ENCODE results near the gene LGALS12.
"Not testable (repeated sequence)": the region's sequence is repeated elsewhere in the genome, so short reads cannot be mapped to it uniquely, and the experiment has no call there.

The LGALS12 gene

GRCh38 chr11:63516109-63516508 lies 10.2 kb downstream of the LGALS12 start:
- no peak for DNase-seq (ENCODE audit: low read depth)
- TF ChIP-seq, protein P1, sequence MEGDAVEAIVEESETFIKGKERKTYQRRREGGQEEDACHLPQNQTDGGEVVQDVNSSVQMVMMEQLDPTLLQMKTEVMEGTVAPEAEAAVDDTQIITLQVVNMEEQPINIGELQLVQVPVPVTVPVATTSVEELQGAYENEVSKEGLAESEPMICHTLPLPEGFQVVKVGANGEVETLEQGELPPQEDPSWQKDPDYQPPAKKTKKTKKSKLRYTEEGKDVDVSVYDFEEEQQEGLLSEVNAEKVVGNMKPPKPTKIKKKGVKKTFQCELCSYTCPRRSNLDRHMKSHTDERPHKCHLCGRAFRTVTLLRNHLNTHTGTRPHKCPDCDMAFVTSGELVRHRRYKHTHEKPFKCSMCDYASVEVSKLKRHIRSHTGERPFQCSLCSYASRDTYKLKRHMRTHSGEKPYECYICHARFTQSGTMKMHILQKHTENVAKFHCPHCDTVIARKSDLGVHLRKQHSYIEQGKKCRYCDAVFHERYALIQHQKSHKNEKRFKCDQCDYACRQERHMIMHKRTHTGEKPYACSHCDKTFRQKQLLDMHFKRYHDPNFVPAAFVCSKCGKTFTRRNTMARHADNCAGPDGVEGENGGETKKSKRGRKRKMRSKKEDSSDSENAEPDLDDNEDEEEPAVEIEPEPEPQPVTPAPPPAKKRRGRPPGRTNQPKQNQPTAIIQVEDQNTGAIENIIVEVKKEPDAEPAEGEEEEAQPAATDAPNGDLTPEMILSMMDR (IDR thresholded peaks at IDR 0.05; ENCODE audit: control insufficient read depth, insufficient read depth, low read depth, low read length, missing control alignments), result no peak
- no peak overlapping the region for H3K4me3 ChIP-seq (ENCODE audit: control insufficient read depth, low read depth, low read length)

DNA sequence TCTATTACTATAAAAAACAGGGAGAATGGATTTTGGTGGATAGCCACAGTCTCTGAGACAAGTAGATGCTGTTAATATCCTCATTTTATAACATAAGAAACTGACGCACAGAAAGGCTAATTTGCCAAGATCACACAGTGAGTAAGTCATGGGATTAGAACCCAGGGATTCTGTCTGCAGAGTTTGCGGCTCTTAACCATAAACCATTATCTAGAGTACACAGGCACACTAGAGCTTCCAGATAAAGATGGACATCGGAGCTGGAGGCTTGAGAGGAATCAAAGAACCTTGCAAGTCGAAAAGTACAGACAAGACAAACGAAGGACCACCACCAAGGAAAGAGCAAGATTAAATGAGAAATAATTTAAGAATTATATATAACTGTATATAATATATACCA lies 11.3 kb downstream of the LGALS12 start:
- DNase-seq (ENCODE audit: low read depth), result no peak
- H3K4me3 ChIP-seq (ENCODE audit: control insufficient read depth, low read depth, low read length), result no peak overlapping the region
- TF ChIP-seq, protein P1 (IDR thresholded peaks at IDR 0.05; ENCODE audit: control insufficient read depth, insufficient read depth, low read depth, low read length, missing control alignments), result no peak

GRCh38 chr11:63518548-63518947 lies 12.7 kb downstream of the LGALS12 start:
- TF ChIP-seq, protein P1 (IDR thresholded peaks at IDR 0.05; ENCODE audit: control insufficient read depth, insufficient read depth, low read depth, low read length, missing control alignments), result no peak
- no peak for DNase-seq (ENCODE audit: low read depth)
- no peak overlapping the region for H3K4me3 ChIP-seq (ENCODE audit: control insufficient read depth, low read depth, low read length)

GRCh38 chr11:63520606-63521170 lies 14.8 kb downstream of the LGALS12 start:
- TF ChIP-seq, protein P1 (IDR thresholded peaks at IDR 0.05; ENCODE audit: control insufficient read depth, insufficient read depth, low read depth, low read length, missing control alignments), result no peak
- H3K4me3 ChIP-seq (ENCODE audit: control insufficient read depth, low read depth, low read length), result no peak overlapping the region
- DNase-seq (ENCODE audit: low read depth), result no peak

- DNase-seq (ENCODE audit: low read depth), result no peak
- TF ChIP-seq, protein P1 (IDR thresholded peaks at IDR 0.05; ENCODE audit: control insufficient read depth, insufficient read depth, low read depth, low read length, missing control alignments), result no peak
- no peak overlapping the region for H3K4me3 ChIP-seq (ENCODE audit: control insufficient read depth, low read depth, low read length)
Observed at GRCh38 chr11:63521896-63522295, 16.0 kb downstream of the LGALS12 start.

DNA sequence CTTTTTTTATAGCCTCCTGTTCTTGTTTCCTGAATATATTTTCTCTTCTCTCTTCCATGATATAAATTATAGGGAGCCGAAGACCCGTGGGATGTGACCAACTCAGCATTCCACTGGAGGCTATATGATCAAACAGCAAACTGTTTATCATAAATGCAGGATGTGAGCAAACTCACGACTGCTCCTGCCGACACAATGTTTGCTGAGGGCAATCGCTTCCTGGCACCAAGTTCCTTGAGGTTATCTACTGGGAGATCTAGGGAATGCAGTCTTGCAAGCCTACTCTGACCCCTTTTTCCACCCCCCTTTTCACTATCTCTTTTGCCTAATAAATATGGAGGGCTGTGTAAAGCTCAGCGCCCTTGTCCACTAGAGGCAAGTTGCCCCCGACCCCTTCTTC lies 17.3 kb downstream of the LGALS12 start:
- no peak for DNase-seq (ENCODE audit: low read depth)
- TF ChIP-seq, protein P1 (IDR thresholded peaks at IDR 0.05; ENCODE audit: control insufficient read depth, insufficient read depth, low read depth, low read length, missing control alignments), result no peak
- H3K4me3 ChIP-seq (ENCODE audit: control insufficient read depth, low read depth, low read length), result no peak overlapping the region

GRCh38 chr11:63527667-63528066 lies 21.8 kb downstream of the LGALS12 start:
- no peak overlapping the region for H3K4me3 ChIP-seq (ENCODE audit: control insufficient read depth, low read depth, low read length)
- no peak for DNase-seq (ENCODE audit: low read depth)
- TF ChIP-seq, protein P1 (IDR thresholded peaks at IDR 0.05; ENCODE audit: control insufficient read depth, insufficient read depth, low read depth, low read length, missing control alignments), result no peak

GRCh38 chr11:63528156-63528555 lies 22.3 kb downstream of the LGALS12 start:
- not testable (repeated sequence) for DNase-seq (ENCODE audit: low read depth)

GRCh38 chr11:63528729-63529278 lies 22.9 kb downstream of the LGALS12 start:
- not testable (repeated sequence) for DNase-seq (ENCODE audit: low read depth); H3K4me3 ChIP-seq (ENCODE audit: control insufficient read depth, low read depth, low read length)

More at GRCh38 chr11:63528156-63528555, 22.3 kb downstream of the LGALS12 start:
- not testable (repeated sequence) for H3K4me3 ChIP-seq (ENCODE audit: control insufficient read depth, low read depth, low read length)

- DNase-seq (ENCODE audit: low read depth); H3K4me3 ChIP-seq (ENCODE audit: control insufficient read depth, low read depth, low read length): not testable (repeated sequence)
Observed at GRCh38 chr11:63529373-63529772, 23.5 kb downstream of the LGALS12 start.
